Hepatocyte (in vitro differentiated cells): Measurements from ENCODE around the gene FBXO41. TPM values are rescaled to one million over a fixed set of nuclear protein-coding genes. Genes with fewer than 3 reads are reported as not detected.

ENCODE experiments used
- DNase-seq: peaks from one replicate; pipeline ENCODE4 v3.0.0-alpha.2; 2016; ENCODE audit warnings: low spot score
- H2AFZ ChIP-seq: fragments of 200-600 bp; sonication (generic); 2 replicates; pipeline ENCODE4 v1.6.0; 2016; ENCODE audit warnings: antibody characterized with exemption, mild to moderate bottlenecking
- H3K27ac ChIP-seq: fragments of 200-600 bp; sonication (generic); 2 replicates; pipeline ENCODE4 v1.5.1; 2016; ENCODE audit warnings: mild to moderate bottlenecking
- H3K27me3 ChIP-seq: fragments of 200-600 bp; sonication (generic); 2 replicates; pipeline ENCODE4 v1.6.1; 2016
- H3K36me3 ChIP-seq: fragments of 200-600 bp; sonication (generic); replicated peaks from 2 replicates; pipeline ENCODE4 v1.5.1; 2016; ENCODE audit warnings: low read depth; ENCODE audit not compliant: insufficient read depth
- H3K4me1 ChIP-seq: fragments of 200-600 bp; sonication (generic); 2 replicates; pipeline ENCODE4 v1.5.1; 2016; ENCODE audit warnings: mild to moderate bottlenecking, moderate library complexity; ENCODE audit not compliant: insufficient read depth
- H3K4me2 ChIP-seq: fragments of 200-600 bp; sonication (generic); 2 replicates; pipeline ENCODE4 v1.6.0; 2016
- H3K4me3 ChIP-seq: fragments of 200-600 bp; sonication (generic); 2 replicates; pipeline ENCODE4 v1.5.1; 2016; ENCODE audit warnings: mild to moderate bottlenecking
- H3K79me2 ChIP-seq: fragments of 200-600 bp; sonication (generic); 2 replicates; pipeline ENCODE4 v1.6.0; 2017; ENCODE audit warnings: mild to moderate bottlenecking
- H3K9me2 ChIP-seq: fragments of 200-600 bp; sonication (generic); replicated peaks from 2 replicates; pipeline ENCODE4 v1.6.0; 2017; ENCODE audit warnings: mild to moderate bottlenecking; ENCODE audit not compliant: insufficient read depth
- H3K9me3 ChIP-seq: fragments of 200-600 bp; sonication (generic); 2 replicates; pipeline ENCODE4 v1.5.1; 2016; ENCODE audit warnings: low read depth, mild to moderate bottlenecking
- H4K20me1 ChIP-seq: fragments of 200-600 bp; sonication (generic); 2 replicates; pipeline ENCODE4 v1.6.0; 2016; ENCODE audit warnings: mild to moderate bottlenecking; ENCODE audit not compliant: insufficient read depth, poor library complexity, severe bottlenecking
- CTCF ChIP-seq: fragments of 200-600 bp; sonication (generic); IDR thresholded peaks from 2 replicates; pipeline ENCODE4 v1.5.1; 2016; ENCODE audit warnings: antibody characterized with exemption, mild to moderate bottlenecking; ENCODE audit not compliant: poor library complexity
- EZH2 ChIP-seq: fragments of 200-600 bp; sonication (generic); IDR thresholded peaks from 2 replicates; pipeline ENCODE4 v1.6.1; 2016; ENCODE audit warnings: antibody characterized with exemption, mild to moderate bottlenecking, borderline replicate concordance
- EZH2phosphoT487 ChIP-seq: fragments of 200-600 bp; sonication (generic); IDR thresholded peaks from one replicate; pipeline ENCODE4 v1.6.1; 2018; ENCODE audit warnings: antibody characterized with exemption, mild to moderate bottlenecking, low read depth, moderate library complexity; ENCODE audit not compliant: unreplicated experiment, severe bottlenecking
- WGBS: methylation state at CpG from one replicate; pipeline ENCODE4 v1.1.6; 2016; ENCODE audit warnings: low lambda C conversion rate; ENCODE audit errors: missing lambda C conversion rate; 5-methylcytosine and 5-hydroxymethylcytosine counted together
- polyA plus RNA-seq: library from polyadenylated mRNA; unstranded; fragments of >200 nt; fragmentation: Nextera tagmentation; extraction: Ambion mirVana; gene quantifications from 2 replicates; pipeline ENCODE4 v1.2.1, GENCODE V29; 2016
- total RNA-seq: library from RNA; depleted of rRNA; stranded (reverse); fragments of >200 nt; gene quantifications from 2 replicates; pipeline ENCODE4 v1.2.3, GENCODE V29; 2014

FBXO41 gene
- total and polyA plus RNA-seq, 2 experiments from 2014 or later = 1.2 to 2.1 TPM

GRCh38 chr2:73324126-73324725 lies 39.9 kb upstream of the FBXO41 start:
- 70% methylated on average over 13 of the region's 13 CpGs for WGBS
- no peaks in the 10 kb centered on the region for H3K36me3 ChIP-seq
- H3K4me2 ChIP-seq = no peak overlapping the region
- H3K9me2 ChIP-seq = no peaks in the 10 kb centered on the region
- no peak overlapping the region for H2AFZ ChIP-seq
- no peak for TF ChIP-seq EZH2
- TF ChIP-seq EZH2phosphoT487 = no peak
- TF ChIP-seq CTCF = no peak
- H3K79me2 ChIP-seq = no peaks in the 10 kb centered on the region
- H3K9me3 ChIP-seq = no peaks in the 10 kb centered on the region
- H3K4me1 ChIP-seq = no peaks in the 10 kb centered on the region
- no peak overlapping the region for H3K27ac ChIP-seq
- H3K27me3 ChIP-seq = peaks cover 46% of the 10 kb centered on the region
- DNase-seq = no peak
- no peak overlapping the region for H3K4me3 ChIP-seq
- no peaks in the 10 kb centered on the region for H4K20me1 ChIP-seq

- no peak for DNase-seq
- Histone ChIP-seq H2AFZ (no peak overlapping the region), H3K27me3 (peaks cover 46% of the 10 kb centered on the region), H4K20me1 (no peaks in the 10 kb centered on the region), H3K4me3 (no peak overlapping the region), H3K9me3 (no peaks in the 10 kb centered on the region), H3K4me1 (no peaks in the 10 kb centered on the region), H3K79me2 (no peaks in the 10 kb centered on the region), H3K4me2 (no peak overlapping the region), H3K27ac (no peak overlapping the region), H3K36me3 (no peaks in the 10 kb centered on the region), H3K9me2 (no peaks in the 10 kb centered on the region)
- TF ChIP-seq CTCF = no peak
- 81% methylated on average over 5 of the region's 5 CpGs for WGBS
Observed at GRCh38 chr2:73323551-73323950, 39.3 kb upstream of the FBXO41 start.

- H3K4me3 ChIP-seq = no peak overlapping the region
- peaks cover 8% of the 10 kb centered on the region for H3K27me3 ChIP-seq
- no peak overlapping the region for H2AFZ ChIP-seq
- no peaks in the 10 kb centered on the region for H3K36me3 ChIP-seq
- H3K4me1 ChIP-seq = no peaks in the 10 kb centered on the region
- H3K9me2 ChIP-seq = no peaks in the 10 kb centered on the region
- no peak overlapping the region for H3K27ac ChIP-seq
- TF ChIP-seq EZH2phosphoT487 (no peak), CTCF (no peak), EZH2 (no peak)
- H3K4me2 ChIP-seq = no peak overlapping the region
- H3K79me2 ChIP-seq = no peaks in the 10 kb centered on the region
- no peaks in the 10 kb centered on the region for H3K9me3 ChIP-seq
- no peak for DNase-seq
- WGBS = 100% methylated on average over 2 of the region's 2 CpGs
- no peaks in the 10 kb centered on the region for H4K20me1 ChIP-seq
Observed at GRCh38 chr2:73314441-73314840, 30.2 kb upstream of the FBXO41 start.

- 88% methylated on average over 9 of the region's 9 CpGs for WGBS
- Histone ChIP-seq H3K79me2 (no peaks in the 10 kb centered on the region), H3K4me1 (no peaks in the 10 kb centered on the region), H3K4me3 (no peak overlapping the region), H3K36me3 (no peaks in the 10 kb centered on the region), H3K4me2 (no peak overlapping the region), H3K27ac (no peak overlapping the region), H2AFZ (no peak overlapping the region), H3K9me2 (no peaks in the 10 kb centered on the region), H3K9me3 (no peaks in the 10 kb centered on the region), H3K27me3 (peaks cover 36% of the 10 kb centered on the region), H4K20me1 (no peaks in the 10 kb centered on the region)
- TF ChIP-seq EZH2 (no peak), CTCF (no peak), EZH2phosphoT487 (no peak)
- DNase-seq = no peak
Observed at GRCh38 chr2:73307720-73308119, 23.4 kb upstream of the FBXO41 start.
